HCT116 (cell line): Measurements from ENCODE around the gene PCNX1.
"Not testable (repeated sequence)": the region's sequence is repeated elsewhere in the genome, so short reads cannot be mapped to it uniquely, and the experiment has no call there.

Source experiments
- CBX3 ChIP-seq: IDR thresholded peaks from 2 replicates; pipeline ENCODE4 v1.6.1; 2012; ENCODE audit warnings: low read depth
- CEBPB ChIP-seq: IDR thresholded peaks from 2 replicates; pipeline ENCODE4 v1.6.1; 2012; ENCODE audit warnings: low read depth
- CTCF ChIP-seq, 3 experiments: fragments of 200-600 bp in 1 of 3; sonication (generic) in 1 of 3; IDR thresholded peaks in 2 of 3; conservative IDR thresholded peaks in 1 of 3; 2 replicates each; pipeline ENCODE4 v1.5.1; 2012 to 2017; ENCODE audit warnings: low read depth in 2 of 3, low read length in 2 of 3, antibody characterized with exemption in 1 of 3, borderline replicate concordance in 1 of 3, control low read depth in 1 of 3, mild to moderate bottlenecking in 1 of 3, mixed read lengths in 1 of 3, mixed run types in 1 of 3, moderate library complexity in 1 of 3; ENCODE audit not compliant: insufficient read depth in 1 of 3
- ELF1 ChIP-seq: IDR thresholded peaks from 2 replicates; pipeline ENCODE4 v1.6.1; 2012; ENCODE audit warnings: low read depth, borderline replicate concordance
- EZH2 ChIP-seq: fragments of 200-600 bp; sonication (generic); IDR thresholded peaks from 2 replicates; pipeline ENCODE4 v1.6.1; 2017; ENCODE audit warnings: antibody characterized with exemption, mixed run types
- MAX ChIP-seq: IDR thresholded peaks from 2 replicates; pipeline ENCODE4 v1.6.1; 2012
- POLR2A ChIP-seq: IDR thresholded peaks from 2 replicates; pipeline ENCODE4 v1.7.0; 2011; ENCODE audit warnings: borderline replicate concordance; ENCODE audit not compliant: insufficient read depth, insufficient read length; ENCODE audit errors: extremely low read depth
- POLR2AphosphoS5 ChIP-seq: IDR thresholded peaks from 2 replicates; pipeline ENCODE4 v1.6.1; 2011; ENCODE audit warnings: mild to moderate bottlenecking, low read depth, low read length, moderate library complexity
- RAD21 ChIP-seq: IDR thresholded peaks from 2 replicates; pipeline ENCODE4 v1.6.1; 2012; ENCODE audit warnings: low read depth, mild to moderate bottlenecking
- SP1 ChIP-seq: IDR thresholded peaks from 2 replicates; pipeline ENCODE4 v1.6.1; 2012; ENCODE audit warnings: low read depth

GRCh38 chr14:70866992-70867391, 40.3 kb upstream of the PCNX1 start:
- not testable (repeated sequence) for TF ChIP-seq POLR2AphosphoS5; CTCF (IDR thresholded peaks at IDR 0.05 in 2 of 3, conservative IDR thresholded peaks at IDR 0.05 in 1 of 3; ENCODE audit: borderline replicate concordance in 1 of 3, insufficient read depth in 1 of 3, low read depth in 2 of 3, low read length in 2 of 3); MAX; EZH2; ELF1; RAD21; CEBPB; CBX3; SP1; POLR2A
